Coronary artery (tissue), 2 donors: Measurements from ENCODE around the gene BCO2.
A peak's percentile ranks its signal among the peaks of the same experiment; 100 is the strongest.

Experiments
- DNase-seq: peaks from one replicate; pipeline ENCODE4 v3.0.0-alpha.2; 2017; ENCODE audit warnings: low spot score
- H3K27ac ChIP-seq, 2 donors: fragments of 200-600 bp; sonication (generic); one replicate each; pipeline ENCODE4 v1.5.1; 2016 to 2019
- H3K4me3 ChIP-seq: fragments of 200-600 bp; sonication (generic); 2 replicates; pipeline ENCODE4 v1.5.1; 2016; ENCODE audit warnings: mild to moderate bottlenecking, moderate library complexity
- TF ChIP-seq, protein P1 (sequence below): fragments of 200-600 bp; sonication (generic); IDR thresholded peaks from one replicate; pipeline ENCODE4 v1.5.1; 2019; ENCODE audit warnings: antibody characterized with exemption

The BCO2 gene

DNA sequence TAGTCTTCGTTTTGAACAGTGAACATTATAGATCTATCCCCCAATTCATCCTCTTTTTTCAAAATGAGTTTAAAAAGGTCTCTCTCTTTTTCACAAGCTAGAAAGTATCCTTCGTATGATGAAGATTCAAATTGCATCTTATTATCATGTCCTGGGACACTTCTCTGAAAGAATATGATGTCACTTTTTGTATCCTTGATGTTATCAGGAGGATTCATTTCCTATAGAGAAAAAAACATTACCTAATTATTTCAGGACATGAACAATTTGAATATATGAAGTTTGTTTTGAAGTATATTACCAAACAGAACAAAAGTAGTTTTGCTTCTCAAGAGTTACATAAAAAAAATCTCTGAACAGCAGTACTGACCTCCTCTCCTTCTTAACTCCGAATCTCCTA lies 31.7 kb upstream of the BCO2 start:
- DNase-seq, result no peak
- no peak overlapping the region for H3K4me3 ChIP-seq
- no peak overlapping the region for H3K27ac ChIP-seq
- TF ChIP-seq, protein P1, sequence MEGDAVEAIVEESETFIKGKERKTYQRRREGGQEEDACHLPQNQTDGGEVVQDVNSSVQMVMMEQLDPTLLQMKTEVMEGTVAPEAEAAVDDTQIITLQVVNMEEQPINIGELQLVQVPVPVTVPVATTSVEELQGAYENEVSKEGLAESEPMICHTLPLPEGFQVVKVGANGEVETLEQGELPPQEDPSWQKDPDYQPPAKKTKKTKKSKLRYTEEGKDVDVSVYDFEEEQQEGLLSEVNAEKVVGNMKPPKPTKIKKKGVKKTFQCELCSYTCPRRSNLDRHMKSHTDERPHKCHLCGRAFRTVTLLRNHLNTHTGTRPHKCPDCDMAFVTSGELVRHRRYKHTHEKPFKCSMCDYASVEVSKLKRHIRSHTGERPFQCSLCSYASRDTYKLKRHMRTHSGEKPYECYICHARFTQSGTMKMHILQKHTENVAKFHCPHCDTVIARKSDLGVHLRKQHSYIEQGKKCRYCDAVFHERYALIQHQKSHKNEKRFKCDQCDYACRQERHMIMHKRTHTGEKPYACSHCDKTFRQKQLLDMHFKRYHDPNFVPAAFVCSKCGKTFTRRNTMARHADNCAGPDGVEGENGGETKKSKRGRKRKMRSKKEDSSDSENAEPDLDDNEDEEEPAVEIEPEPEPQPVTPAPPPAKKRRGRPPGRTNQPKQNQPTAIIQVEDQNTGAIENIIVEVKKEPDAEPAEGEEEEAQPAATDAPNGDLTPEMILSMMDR, result no peak

DNA sequence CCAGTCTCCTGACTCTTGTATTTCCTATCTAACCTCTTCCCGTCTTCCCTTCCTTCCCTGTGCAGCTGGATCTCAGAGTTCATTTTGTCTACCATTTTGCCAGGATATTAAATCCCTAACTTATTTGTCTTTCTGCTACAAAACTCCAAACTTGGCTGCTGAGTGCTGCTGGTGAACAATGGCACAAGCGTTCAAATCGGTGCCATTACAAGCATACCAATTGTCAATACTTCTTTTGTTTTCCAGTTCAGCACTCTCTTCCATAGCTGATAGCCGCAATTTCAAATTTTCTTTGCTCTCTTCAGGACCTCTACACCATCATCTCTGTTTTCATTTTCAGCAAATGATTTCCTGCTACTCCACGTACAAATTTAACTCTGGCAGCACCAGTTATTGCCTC lies 24.8 kb upstream of the BCO2 start:
- TF ChIP-seq, protein P1, result no peak
- Histone ChIP-seq H3K4me3 (no peak overlapping the region), H3K27ac (no peak overlapping the region)
- DNase-seq, result no peak

DNA sequence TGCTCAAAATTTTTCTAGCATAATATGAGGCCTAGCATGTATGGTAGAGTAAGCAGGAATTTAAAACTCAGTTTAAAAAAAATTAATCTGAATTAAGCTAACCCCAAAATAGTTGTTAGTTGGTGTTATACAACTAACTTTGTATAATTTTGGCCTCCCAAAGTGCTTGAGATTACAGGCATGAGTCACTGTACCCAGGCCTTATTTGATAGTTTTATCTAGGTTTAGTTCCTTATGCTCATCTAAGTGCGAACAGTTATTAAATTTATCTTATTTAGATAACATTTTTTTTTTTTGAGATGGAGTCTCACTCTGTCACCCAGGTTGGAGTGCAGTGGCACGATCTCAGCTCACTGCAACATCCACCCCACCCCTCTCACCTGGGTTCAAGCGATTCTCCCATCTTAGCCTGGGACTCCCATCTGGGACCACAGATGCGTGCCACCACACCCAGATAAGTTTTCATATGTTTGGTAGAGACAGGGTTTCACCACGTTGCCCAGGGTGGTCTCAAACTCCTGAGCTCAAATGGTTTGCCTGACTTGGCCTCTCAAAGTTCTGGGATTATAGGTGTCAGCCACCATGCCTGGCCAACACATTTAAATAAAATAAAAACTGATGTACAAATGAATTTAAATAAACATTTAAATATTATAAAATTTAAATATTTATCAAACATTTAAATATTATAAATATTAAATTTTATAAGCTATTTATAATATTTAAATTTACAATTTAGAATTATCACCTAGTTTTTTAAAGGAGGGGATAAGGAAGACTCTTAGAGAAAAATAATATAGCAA lies 19.0 kb upstream of the BCO2 start:
- Histone ChIP-seq H3K27ac (no peak overlapping the region), H3K4me3 (no peak overlapping the region)
- TF ChIP-seq, protein P1, result no peak
- no peak for DNase-seq

DNA sequence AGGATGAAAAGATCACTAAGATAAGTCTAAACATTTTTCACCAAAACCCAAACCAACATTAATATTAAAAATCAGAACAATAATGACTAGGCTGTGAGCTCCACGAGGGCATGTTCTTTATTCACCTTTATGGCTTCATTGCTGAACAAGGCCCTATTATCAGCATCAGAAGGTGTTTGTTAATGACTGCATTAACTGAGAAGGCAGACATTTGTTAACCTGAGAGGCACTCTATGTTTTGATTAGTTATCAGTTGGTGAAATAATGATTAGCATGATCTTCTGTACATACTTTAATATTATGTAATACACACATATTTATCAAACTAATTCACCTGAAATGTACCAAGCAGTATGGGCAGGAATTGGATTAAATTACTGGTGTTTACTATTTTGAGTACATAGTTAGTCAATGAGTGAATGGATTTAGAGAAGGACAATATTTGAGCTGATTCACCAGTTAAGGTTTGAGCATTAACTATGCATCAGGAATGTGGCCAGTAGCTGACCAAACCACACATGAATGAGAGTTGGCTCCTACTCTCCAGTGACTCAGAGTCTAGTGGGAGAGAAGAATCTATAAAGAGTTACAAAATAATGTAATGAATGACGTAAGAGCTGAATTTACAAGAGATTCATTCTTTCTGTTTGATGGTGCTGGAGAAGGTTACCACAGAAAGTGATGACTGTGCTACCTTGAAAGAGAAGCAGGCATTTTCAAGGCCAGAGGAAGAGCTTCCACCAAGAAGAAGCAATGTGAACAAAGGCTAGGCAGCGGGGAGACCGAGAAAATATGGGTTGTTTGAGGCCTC lies 18.2 kb upstream of the BCO2 start:
- TF ChIP-seq, protein P1, result no peak
- DNase-seq, result no peak
- Histone ChIP-seq H3K27ac (no peak overlapping the region), H3K4me3 (no peak overlapping the region)

DNA sequence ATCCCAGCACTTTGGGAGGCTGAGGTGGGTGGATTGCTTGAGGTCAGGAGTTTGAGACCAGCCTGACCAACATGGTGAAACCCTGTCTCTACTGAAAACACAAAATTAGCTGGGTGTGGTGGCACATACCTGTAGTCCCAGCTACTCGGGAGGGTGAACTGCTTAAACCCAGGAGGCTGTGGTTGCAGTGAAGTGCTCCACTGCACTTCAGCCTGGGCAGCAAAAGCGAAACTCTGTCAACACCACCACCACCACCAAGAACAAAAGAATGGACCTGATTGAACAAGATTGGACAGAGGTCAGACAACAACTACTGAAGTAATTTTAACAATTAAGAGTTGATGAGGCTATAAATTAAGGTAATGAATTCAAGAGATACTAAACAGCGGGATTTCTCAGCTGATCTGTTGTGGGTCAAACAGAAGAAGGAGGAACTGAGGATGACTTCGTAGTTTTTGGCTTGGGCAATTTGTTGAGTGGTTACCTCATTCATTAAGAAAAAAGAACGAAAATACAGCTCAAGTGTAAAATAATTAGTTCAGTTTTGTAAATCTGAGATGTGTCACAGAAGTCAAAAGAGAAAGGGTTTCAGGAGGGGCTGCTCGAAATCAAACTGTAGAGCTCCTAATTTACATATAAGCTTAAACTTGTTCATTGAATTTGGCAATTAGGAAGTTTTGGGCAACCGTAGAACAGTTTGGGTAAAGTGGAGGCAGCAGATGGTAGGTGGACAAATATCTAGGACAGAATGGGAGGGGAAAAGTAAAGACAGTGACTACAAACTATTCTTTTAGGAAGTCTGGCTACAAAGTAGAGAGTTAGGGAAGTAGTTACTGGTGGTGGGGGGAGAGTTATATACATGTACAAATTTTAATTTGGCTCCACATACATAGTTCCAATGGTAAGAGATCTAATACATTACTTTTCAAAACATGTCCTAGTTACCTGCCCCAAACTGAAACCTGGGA lies 15.9 kb upstream of the BCO2 start:
- no peak overlapping the region for H3K4me3 ChIP-seq
- TF ChIP-seq, protein P1, result no peak
- peak overlapping the region; percentile 5 to 69 for H3K27ac ChIP-seq
- no peak for DNase-seq

DNA sequence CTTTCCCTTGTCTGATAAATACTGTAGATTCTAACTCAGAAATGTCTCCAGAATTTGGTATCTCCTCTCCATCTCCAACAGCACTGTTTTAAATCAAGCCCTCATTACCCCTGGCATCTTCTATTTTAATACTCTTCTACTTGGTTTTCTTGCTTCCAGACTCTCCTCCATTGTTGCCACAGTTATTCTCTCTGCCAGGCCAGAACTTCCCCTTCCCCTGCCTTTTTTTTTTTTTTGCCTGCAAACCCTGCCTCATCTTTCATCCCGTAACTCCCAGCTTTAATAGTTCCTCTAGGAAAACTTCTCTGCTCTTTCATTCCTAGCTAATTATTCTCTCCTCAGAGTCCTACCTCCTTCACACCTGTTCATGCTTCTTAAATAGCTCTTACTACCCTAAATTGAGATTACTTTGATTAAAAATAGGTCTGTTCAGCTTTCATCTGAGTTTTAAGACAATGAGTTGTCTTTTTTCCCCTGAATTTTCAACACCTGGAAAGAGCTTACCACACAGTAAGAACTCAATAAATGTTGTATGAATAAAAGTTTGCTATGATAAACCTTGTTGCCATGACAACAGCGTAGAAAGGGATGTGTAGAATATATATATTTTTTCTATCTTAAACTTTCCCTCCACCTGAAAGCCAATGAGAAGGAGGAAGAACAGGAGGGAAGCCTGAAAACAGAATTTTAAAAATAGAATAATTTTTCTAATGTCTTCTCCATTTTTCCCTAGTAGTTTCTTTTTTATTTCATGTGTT lies 15.0 kb upstream of the BCO2 start:
- DNase-seq, result no peak
- TF ChIP-seq, protein P1, result no peak
- no peak overlapping the region for H3K4me3 ChIP-seq
- H3K27ac ChIP-seq, result peak overlapping the region; percentile 5 to 69
